Aorta (tissue), 5 donors: ENCODE measurements around the gene ZFHX3. TPM values are rescaled to one million over a fixed set of nuclear protein-coding genes. Genes with fewer than 3 reads are reported as not detected.

Experiments
- ATAC-seq: fragments of 200-7000 bp; cut with Tn5 transposase; one replicate; pipeline ENCODE4 v1.9.1; 2022; ENCODE audit warnings: moderate library complexity; ENCODE audit not compliant: low FRiP score
- DNase-seq, 2 donors: peaks; one replicate each; pipeline ENCODE4 v3.0.0-alpha.2; 2020
- H3K27ac ChIP-seq, 2 donors: one replicate each; pipeline ENCODE4 v1.5.1; 2013; ENCODE audit warnings: low read length in 2 of 2, mild to moderate bottlenecking in 2 of 2, moderate library complexity in 2 of 2, control low read depth in 1 of 2, inconsistent platforms in 1 of 2, low read depth in 1 of 2
- H3K27me3 ChIP-seq, 2 donors: one replicate each; pipeline ENCODE4 v1.6.1; 2013; ENCODE audit warnings: control low read depth in 1 of 2, low read length in 1 of 2, mild to moderate bottlenecking in 1 of 2, moderate library complexity in 1 of 2; ENCODE audit not compliant: insufficient read depth in 2 of 2, control insufficient read depth in 1 of 2
- H3K36me3 ChIP-seq, 2 donors: one replicate each; pipeline ENCODE4 v1.6.1; 2013; ENCODE audit warnings: control low read depth in 1 of 2, low read length in 1 of 2, mild to moderate bottlenecking in 1 of 2; ENCODE audit not compliant: insufficient read depth in 2 of 2, control insufficient read depth in 1 of 2
- H3K4me1 ChIP-seq, 2 donors: one replicate each; pipeline ENCODE4 v1.6.1; 2013; ENCODE audit warnings: low read length in 2 of 2, control low read depth in 1 of 2, mild to moderate bottlenecking in 1 of 2, moderate library complexity in 1 of 2; ENCODE audit not compliant: insufficient read depth in 2 of 2, control insufficient read depth in 1 of 2
- H3K4me3 ChIP-seq, 2 donors: one replicate each; pipeline ENCODE4 v1.5.1; 2013; ENCODE audit warnings: low read length in 2 of 2, control low read depth in 1 of 2, mild to moderate bottlenecking in 1 of 2
- H3K9me3 ChIP-seq: one replicate; pipeline ENCODE4 v1.6.1; 2013; ENCODE audit warnings: mild to moderate bottlenecking, low read length; ENCODE audit not compliant: control insufficient read depth
- WGBS, 2 donors: extraction: QIAGEN DNeasy Blood & Tissue Kit; methylation state at CpG; one replicate each; pipeline ENCODE4 v1.1.7; 2013; 5-methylcytosine and 5-hydroxymethylcytosine counted together
- intact Hi-C, 2 donors: fragments of 100-400 bp; cut with DNase I; formaldehyde crosslinking; loops; one replicate each; pipeline versions ENCODE4 v1.14.2 to v1.15.0; 2022
- polyA plus RNA-seq, 2 donors: library from polyadenylated mRNA; stranded (reverse); fragments of 200-250 nt; gene quantifications; one replicate each; pipeline ENCODE4 v1.2.3, GENCODE V29; 2013
- total RNA-seq, 2 donors: library from RNA; stranded (reverse); fragmentation: NEBNext Ultra II Directional; extraction: Animal tissue kit (Norgen Biotek cat#: 25700); gene quantifications; one replicate each; pipeline ENCODE4 v1.2.1, GENCODE V29; 2021
- donor health status: healthy with polysubstance abuse.
- donor health status: Bipolar disorder and iron deficiency.
- donor health status: DM: no; HTN: no; CAD: no.
- donor health status: DM: no; HTN: no; CAD: no.
- donor health status: DM: yes; HTN: yes; CAD: no.

ZFHX3 gene
- total and polyA plus RNA-seq, 4 donors, result 4.3 to 96.9 (median 37.7) TPM

DNA sequence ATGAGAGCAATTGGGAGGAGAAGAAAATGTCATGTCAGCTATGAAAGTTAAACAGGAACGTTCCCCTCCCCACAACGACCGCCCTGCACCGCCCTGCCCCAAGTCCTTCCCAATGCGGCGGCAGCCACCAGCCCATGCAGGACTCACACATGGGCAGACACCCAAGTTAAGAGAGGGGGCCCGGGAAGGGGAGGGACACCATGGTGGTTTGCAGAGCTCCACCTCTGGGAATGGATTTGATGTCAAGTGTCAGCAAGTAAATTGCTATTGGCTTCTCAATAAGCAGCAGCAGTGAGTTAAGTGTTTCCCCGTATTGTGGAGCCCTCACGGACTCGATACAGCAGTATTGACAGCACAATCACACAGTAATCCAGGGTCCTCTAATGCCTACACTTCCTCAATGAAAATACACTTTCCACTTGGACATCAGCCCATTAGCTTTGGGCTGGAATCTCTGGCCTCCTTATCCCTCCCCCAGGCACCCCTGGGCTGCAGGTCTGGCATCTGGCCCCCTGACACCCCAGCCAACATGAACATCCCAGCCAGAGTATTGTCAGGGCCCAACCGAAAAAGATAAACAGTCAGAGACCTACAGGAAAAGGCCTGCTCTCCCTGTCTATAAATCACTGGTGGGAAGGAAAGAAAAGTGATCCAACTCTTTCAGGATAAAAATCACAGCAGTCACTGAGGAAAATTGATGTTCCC is 22.6 kb downstream of the ZFHX3 start:
- DNase-seq (peak in 1 of 2 donors; percentile 59), ATAC-seq (peak; percentile 3)
- no peaks in the 10 kb centered on the region for H3K9me3 ChIP-seq
- H3K36me3 ChIP-seq, result no peaks in the 10 kb centered on the region
- peaks cover 4% of the 10 kb centered on the region in 2 donors for H3K4me1 ChIP-seq
- 3 to 7% methylated on average over 11 of the region's 11 CpGs for WGBS, 2 donors
- H3K27me3 ChIP-seq, result no peaks in the 10 kb centered on the region
- H3K27ac ChIP-seq, result peak overlapping the region in 1 of 2 donors; percentile 75
- intact Hi-C loops, result no loop called here
- H3K4me3 ChIP-seq, result no peak overlapping the region

GRCh38 chr16:73024571-73025105 is 23.3 kb downstream of the ZFHX3 start:
- intact Hi-C loops, result loop anchor here in 1 of 2 donors (5.0 kb wide), 1 partner anchor 37 kb away; no protein-coding TSS in a partner anchor

GRCh38 chr16:73023752-73024570 is 24.0 kb downstream of the ZFHX3 start:
- ATAC-seq, result no peak
- Histone ChIP-seq H3K27ac (no peak overlapping the region), H3K4me3 (no peak overlapping the region), H3K36me3 (no peaks in the 10 kb centered on the region), H3K4me1 (peaks cover 4 to 6% of the 10 kb centered on the region in 2 donors), H3K27me3 (no peaks in the 10 kb centered on the region), H3K9me3 (no peaks in the 10 kb centered on the region)
- intact Hi-C loops, result loop anchor here in 1 of 2 donors (5.0 kb wide), 1 partner anchor 37 kb away; no protein-coding TSS in a partner anchor
- 62 to 69% methylated on average over 21 to 22 of the region's 22 CpGs for WGBS, 2 donors
- no peak for DNase-seq

More at GRCh38 chr16:73024571-73025105, 23.3 kb downstream of the ZFHX3 start:
- Histone ChIP-seq H3K27ac (peak overlapping the region in 1 of 2 donors; percentile 14), H3K4me3 (no peak overlapping the region), H3K9me3 (no peaks in the 10 kb centered on the region), H3K4me1 (peaks cover 4% of the 10 kb centered on the region in 2 donors), H3K27me3 (no peaks in the 10 kb centered on the region), H3K36me3 (no peaks in the 10 kb centered on the region)
- WGBS, 2 donors, result 56 to 69% methylated on average over 13 of the region's 13 CpGs
- DNase-seq (no peak), ATAC-seq (no peak)

- Histone ChIP-seq H3K36me3 (no peaks in the 10 kb centered on the region), H3K9me3 (no peaks in the 10 kb centered on the region), H3K27me3 (no peaks in the 10 kb centered on the region), H3K4me3 (no peak overlapping the region), H3K4me1 (peaks cover 6 to 8% of the 10 kb centered on the region in 2 donors), H3K27ac (no peak overlapping the region)
- DNase-seq (no peak), ATAC-seq (no peak)
- intact Hi-C loops, result loop anchor here in 1 of 2 donors (5.0 kb wide), 1 partner anchor 36 kb away; no protein-coding TSS in a partner anchor
- 92 to 93% methylated on average over 10 of the region's 10 CpGs for WGBS, 2 donors
Measured at GRCh38 chr16:73023320-73023719, 24.6 kb downstream of the ZFHX3 start.

DNA sequence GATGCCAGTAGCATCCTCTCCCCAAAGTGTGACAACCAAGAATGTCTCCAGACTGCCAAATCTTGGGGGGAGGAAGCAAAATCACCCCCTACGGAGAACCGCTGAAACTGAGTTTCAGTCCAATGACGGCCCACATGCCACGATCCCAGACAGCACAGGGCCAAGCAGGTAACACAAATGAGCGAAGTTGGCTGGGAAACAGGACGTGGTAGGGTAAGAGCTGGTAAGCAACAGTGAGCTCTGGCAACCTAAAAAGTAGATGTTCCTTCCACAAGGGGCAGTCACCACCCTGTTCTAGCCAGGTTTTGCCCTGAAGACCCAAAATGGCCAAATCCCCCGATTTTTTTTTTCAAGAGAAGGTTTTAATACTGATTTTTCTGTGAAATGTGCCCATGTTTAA is 25.4 kb downstream of the ZFHX3 start:
- WGBS, 2 donors, result 85 to 86% methylated on average over 7 of the region's 7 CpGs
- H3K4me1 ChIP-seq, result peaks cover 5 to 6% of the 10 kb centered on the region in 2 donors
- ATAC-seq, result no peak
- peak overlapping the region in 1 of 2 donors; percentile 36 for H3K27ac ChIP-seq
- no peaks in the 10 kb centered on the region for H3K27me3 ChIP-seq
- H3K9me3 ChIP-seq, result no peaks in the 10 kb centered on the region
- no peak for DNase-seq
- H3K36me3 ChIP-seq, result no peaks in the 10 kb centered on the region
- intact Hi-C loops, result loop anchor here in 1 of 2 donors (5.0 kb wide), 1 partner anchor 35 kb away; no protein-coding TSS in a partner anchor
- H3K4me3 ChIP-seq, result no peak overlapping the region

DNA sequence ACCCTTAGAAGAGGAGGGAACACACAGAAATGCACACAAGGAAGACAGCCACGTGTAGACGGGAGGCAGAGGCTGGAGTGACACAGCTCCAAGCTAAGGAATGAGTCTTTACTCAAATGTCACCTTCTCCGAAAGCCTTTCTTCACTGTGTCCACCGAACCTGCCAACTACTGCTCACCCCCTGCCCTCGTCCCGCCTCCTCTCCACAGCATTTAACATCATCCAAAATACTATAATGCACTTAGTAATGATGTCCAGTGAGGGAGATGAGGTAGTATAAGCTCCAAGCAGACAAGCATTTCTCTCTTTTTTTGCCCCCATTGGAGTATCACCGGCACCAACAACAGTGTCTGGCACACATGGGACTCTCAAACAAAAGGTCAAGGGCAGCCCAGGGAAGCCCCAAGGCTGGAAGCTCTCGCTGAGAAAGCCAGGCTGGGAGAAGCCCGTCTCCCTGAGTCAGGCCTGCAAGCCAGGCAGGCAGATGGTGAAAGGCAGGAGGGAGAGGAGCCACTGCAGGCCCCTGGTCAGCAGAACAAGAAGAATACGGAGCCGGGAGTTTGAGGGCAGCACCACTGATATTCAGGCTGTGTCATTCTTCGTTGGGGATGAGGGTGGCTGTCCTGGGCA is 25.9 kb downstream of the ZFHX3 start:
- ATAC-seq (no peak), DNase-seq (no peak)
- 56 to 62% methylated on average over 12 of the region's 12 CpGs for WGBS, 2 donors
- H3K36me3 ChIP-seq, result no peaks in the 10 kb centered on the region
- H3K9me3 ChIP-seq, result no peaks in the 10 kb centered on the region
- intact Hi-C loops, result loop anchor here in 1 of 2 donors (5.0 kb wide), 1 partner anchor 35 kb away; no protein-coding TSS in a partner anchor
- peaks cover 4 to 6% of the 10 kb centered on the region in 2 donors for H3K4me1 ChIP-seq
- peak overlapping the region in 1 of 2 donors; percentile 36 for H3K27ac ChIP-seq
- H3K4me3 ChIP-seq, result no peak overlapping the region
- H3K27me3 ChIP-seq, result no peaks in the 10 kb centered on the region

DNA sequence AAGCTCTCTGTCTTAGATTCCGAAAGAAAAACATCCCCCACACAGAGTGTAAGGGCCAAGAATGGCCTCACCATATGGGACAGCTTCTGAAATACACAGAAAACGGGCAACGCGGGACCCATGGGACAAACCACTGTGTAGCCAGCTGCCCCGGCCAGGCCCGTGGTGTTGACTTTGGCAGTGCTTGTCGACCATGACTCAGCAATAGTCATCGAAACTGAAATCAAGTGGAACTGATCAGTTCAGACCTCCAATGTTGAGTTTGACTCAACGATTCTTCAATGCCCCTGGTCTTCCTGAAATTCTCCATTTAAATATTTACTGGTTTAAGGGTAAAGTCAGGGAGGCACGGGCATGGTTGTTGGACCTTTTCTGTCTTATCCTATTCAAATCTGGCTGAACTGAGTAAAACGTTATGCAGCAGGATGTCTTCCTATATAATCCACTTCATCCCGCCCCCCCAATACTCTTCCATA is 27.5 kb downstream of the ZFHX3 start:
- DNase-seq, result peak; percentile 84 to 92
- H3K36me3 ChIP-seq, result no peaks in the 10 kb centered on the region
- WGBS, 2 donors, result 18% methylated on average over 12 of the region's 12 CpGs
- H3K4me1 ChIP-seq, result peaks cover 4 to 5% of the 10 kb centered on the region in 2 donors
- no peaks in the 10 kb centered on the region for H3K27me3 ChIP-seq
- H3K9me3 ChIP-seq, result no peaks in the 10 kb centered on the region
- peak; percentile 79 for ATAC-seq
- no peak overlapping the region for H3K4me3 ChIP-seq
- intact Hi-C loops, result loop anchor here in 1 of 2 donors (5.0 kb wide), 1 partner anchor 33 kb away; no protein-coding TSS in a partner anchor
- H3K27ac ChIP-seq, result peak overlapping the region in 1 of 2 donors; percentile 0
